HG03521 (cell line): ENCODE data around the gene NOTCH3.
A peak's percentile ranks its signal among the peaks of the same experiment; 100 is the strongest.

Experiments
- ATAC-seq: cut with Tn5 transposase; IDR thresholded peaks from one replicate; pipeline ENCODE4 v1.9.1; 2021; ENCODE audit warnings: mild to moderate bottlenecking, moderate library complexity; ENCODE audit not compliant: unreplicated experiment

NOTCH3 gene

GRCh38 chr19:15125232-15126067 is 75.3 kb downstream of the NOTCH3 start:
- peak; percentile 89 for ATAC-seq

- no peak for ATAC-seq
Observed at GRCh38 chr19:15124572-15125231, 76.1 kb downstream of the NOTCH3 start.

- no peak for ATAC-seq
Observed at GRCh38 chr19:15123900-15124299, 76.9 kb downstream of the NOTCH3 start.

GRCh38 chr19:15123031-15123890 is 77.5 kb downstream of the NOTCH3 start:
- ATAC-seq, result no peak

GRCh38 chr19:15122331-15123030 is 78.3 kb downstream of the NOTCH3 start:
- ATAC-seq, result no peak

- ATAC-seq, result no peak
Observed at GRCh38 chr19:15120135-15121026, 80.4 kb downstream of the NOTCH3 start.

GRCh38 chr19:15118789-15119494 is 81.9 kb downstream of the NOTCH3 start:
- no peak for ATAC-seq

GRCh38 chr19:15118248-15118647 is 82.5 kb downstream of the NOTCH3 start:
- ATAC-seq, result no peak

- ATAC-seq, result no peak
Observed at GRCh38 chr19:15116856-15117255, 83.9 kb downstream of the NOTCH3 start.

GRCh38 chr19:15115762-15116615 is 84.8 kb downstream of the NOTCH3 start:
- ATAC-seq, result no peak

- no peak for ATAC-seq
Observed at GRCh38 chr19:15115080-15115479, 85.7 kb downstream of the NOTCH3 start.

GRCh38 chr19:15114153-15114540 is 86.6 kb downstream of the NOTCH3 start:
- no peak for ATAC-seq

GRCh38 chr19:15113245-15114152 is 87.3 kb downstream of the NOTCH3 start:
- no peak for ATAC-seq

GRCh38 chr19:15112385-15112784 is 88.4 kb downstream of the NOTCH3 start:
- ATAC-seq, result no peak

GRCh38 chr19:15111758-15112157 is 89.0 kb downstream of the NOTCH3 start:
- ATAC-seq, result no peak

- ATAC-seq, result no peak
Observed at GRCh38 chr19:15110418-15110815, 90.4 kb downstream of the NOTCH3 start.

- no peak for ATAC-seq
Observed at GRCh38 chr19:15109768-15110417, 90.9 kb downstream of the NOTCH3 start.
